HG03432 (cell line): ENCODE measurements around the gene ZNF480.
A peak's percentile ranks its signal among the peaks of the same experiment; 100 is the strongest.
"Not testable (repeated sequence)": the region's sequence is repeated elsewhere in the genome, so short reads cannot be mapped to it uniquely, and the experiment has no call there.

ENCODE experiments used
- ATAC-seq: cut with Tn5 transposase; IDR thresholded peaks from one replicate; pipeline ENCODE4 v1.9.1; 2021; ENCODE audit warnings: mild to moderate bottlenecking, moderate library complexity; ENCODE audit not compliant: unreplicated experiment

The ZNF480 gene

DNA sequence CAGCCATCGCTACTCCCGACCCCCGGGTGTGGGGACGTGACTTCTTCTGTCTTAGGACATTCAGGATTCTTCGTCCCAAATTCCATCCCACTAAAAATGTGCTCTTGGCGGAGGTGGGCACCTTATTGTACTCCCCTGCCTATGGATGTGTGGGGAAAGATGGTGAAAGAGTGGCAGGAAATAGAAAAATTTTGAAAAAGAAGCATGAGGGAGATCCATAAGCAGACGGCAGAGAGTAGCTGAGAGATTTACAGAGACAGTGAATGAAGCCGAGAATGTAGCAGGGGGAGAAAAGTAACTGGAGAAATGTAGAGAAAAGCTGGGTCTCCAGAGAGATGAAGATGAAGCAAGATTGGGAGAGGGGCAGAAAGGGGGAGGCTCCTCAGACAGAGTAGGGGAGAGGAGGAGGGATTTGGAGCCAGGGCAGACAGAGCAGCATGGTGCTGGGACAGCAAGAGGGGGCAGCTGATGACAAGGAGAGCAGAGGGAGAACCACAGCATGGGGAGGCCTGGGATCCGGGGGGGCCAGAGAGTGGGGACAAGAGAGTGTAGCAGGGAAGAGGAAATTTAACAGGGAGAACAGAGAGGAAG, 39.9 kb downstream of the ZNF480 start:
- no peak for ATAC-seq

DNA sequence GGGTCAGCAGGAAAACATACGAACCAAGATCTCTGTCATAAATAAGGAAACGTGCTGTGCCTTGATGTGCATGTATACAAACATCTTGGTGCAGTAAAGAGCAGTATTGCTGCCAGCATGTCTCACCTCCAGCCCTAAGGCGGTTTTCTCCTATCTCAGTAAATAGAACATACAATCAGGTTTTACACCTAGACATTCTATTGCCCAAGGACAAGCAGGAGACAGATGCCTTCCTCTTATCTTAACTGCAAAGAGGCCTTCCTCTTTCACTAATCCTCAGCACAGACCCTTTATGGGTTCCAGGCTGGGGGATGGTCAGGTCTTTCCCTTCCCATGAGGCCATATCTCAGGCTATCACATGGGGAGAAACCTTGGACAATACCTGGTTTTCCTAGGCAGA, 42.1 kb downstream of the ZNF480 start:
- ATAC-seq = not testable (repeated sequence)

DNA sequence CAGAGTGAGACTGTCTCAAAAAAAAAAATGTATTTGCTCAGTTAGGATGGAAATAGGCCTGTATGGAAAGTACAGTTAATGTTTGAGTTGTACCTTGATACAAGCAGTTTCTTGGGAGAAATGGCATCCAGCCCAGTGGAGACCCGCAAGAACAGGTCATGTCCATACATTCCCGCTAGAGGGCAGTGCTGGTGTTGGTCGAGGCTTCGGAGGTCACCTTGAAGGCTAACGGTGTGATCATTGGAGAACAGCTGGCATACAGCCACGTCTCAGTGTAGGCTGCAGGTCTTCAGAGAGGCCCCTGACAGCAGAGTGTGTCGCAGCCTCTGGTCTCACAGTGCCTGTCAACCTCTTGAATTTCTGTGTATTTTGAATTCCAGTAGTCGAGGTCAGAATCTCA, 46.6 kb downstream of the ZNF480 start:
- ATAC-seq = no peak

DNA sequence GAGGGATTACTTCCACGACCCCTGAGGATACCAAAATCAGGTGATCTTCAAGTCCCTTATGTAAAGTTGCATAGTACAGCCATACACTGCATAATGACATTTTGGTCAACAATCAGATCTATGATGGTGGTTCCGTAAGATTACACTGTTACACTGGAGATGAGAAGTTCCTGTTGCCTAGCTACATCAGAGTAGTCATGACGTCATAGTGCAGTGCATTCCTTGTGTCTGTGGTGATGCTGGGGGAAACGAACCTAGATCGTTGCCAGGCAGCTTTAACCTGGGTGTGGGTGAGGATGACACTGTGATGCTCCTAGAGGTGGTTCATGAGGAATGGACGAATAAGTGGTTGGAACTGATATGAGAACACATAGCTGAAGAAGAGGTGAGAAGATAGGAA, 48.2 kb downstream of the ZNF480 start:
- no peak for ATAC-seq

DNA sequence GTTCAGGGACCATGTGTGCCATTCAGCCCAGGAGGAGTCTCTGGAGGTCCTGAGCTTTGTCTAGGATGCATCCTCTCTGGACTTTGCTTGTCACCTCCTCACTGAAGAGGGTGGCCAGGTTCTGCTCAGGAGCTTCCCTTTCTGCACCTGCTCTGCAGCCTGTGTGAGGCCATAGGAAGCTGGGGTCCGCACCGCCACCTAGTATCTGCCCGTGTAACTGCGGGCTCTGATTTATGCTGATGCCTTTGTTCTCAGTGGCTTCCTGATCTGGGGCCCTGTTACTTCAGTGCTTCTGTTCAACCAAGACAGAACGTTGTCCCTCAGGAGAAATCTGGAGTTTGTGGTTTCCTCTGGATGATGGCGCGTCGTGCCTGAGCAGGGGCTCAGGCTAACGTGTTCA, 54.5 kb downstream of the ZNF480 start:
- no peak for ATAC-seq

DNA sequence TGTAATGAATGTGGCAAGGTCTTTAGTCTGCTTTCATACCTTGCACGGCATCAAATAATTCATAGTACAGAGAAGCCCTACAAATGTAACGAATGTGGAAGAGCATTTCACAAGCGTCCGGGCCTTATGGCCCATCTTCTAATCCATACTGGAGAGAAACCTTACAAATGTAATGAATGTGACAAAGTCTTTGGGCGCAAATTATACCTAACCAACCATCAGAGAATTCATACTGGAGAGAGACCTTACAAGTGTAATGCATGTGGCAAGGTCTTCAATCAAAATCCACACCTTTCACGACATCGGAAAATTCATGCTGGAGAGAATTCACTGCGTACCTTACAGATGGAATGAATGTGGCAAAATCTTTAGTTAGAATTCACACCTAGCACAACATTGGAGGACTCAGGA, 69.5 kb downstream of the ZNF480 start:
- no peak for ATAC-seq

DNA sequence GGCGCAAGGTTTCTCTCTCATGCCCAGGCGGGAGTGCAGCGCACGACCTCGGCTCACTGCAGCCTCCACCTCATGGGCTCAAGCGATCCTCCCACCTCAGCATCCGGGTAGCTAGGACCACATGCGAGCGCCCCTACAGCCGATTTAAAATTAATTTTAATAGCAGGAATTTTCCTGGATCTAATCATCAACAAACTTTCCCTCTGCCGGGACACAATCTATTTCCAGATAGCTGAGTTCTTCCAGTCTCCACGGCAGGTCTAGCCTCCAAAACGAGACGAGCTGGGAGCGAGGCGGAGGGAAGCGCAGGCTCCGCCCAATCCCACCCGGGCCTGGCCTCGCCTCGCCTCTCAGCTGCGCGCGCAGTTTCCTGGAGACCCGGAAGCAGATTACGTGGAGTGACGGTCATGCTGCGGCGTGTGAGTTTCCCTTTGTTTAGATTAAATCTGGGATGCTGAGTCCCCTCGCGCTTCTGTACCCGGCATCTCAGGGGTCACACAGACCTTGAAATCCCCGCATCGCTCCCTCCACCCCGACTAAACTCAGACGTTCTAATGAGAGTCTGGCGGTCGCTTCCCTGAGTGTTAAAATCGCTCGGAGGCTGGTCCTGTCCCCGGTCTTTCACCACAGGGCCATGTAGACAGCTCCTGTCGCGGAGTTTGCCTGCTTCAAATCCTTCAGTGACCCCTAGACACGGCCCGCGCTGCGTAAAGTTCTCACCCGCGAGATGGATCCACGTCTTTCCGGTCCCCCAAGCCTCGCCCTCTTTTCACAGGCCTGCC, 72.8 kb downstream of the ZNF480 start, which contains the start of gene ZNF880:
ZNF880 (plus strand) TSS at position 365 of the 782 bp plus-strand sequence; CDS start at position 408, 43 bp downstream.
- peak; percentile 86 for ATAC-seq

DNA sequence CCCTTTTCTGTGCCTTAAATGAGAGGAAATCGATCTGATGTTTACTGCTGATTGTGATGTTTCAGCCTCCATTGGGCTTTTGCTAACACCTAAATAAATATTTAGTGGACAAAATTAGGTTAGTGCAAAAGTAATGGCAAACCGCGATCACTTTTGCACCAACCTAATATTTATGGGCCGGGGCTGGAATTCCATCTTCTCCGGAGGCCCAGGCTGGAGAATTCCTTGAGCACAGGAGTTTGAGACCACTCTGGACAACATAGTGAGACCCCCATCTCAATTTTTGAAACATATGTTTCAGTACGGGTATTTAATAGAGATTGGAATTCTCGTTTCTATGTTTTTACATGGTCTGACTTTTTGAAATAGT, 73.4 kb downstream of the ZNF480 start:
- no peak for ATAC-seq
